Ascending aorta (tissue), 2 donors: ENCODE measurements around the gene NEGR1. TPM values are rescaled to one million over a fixed set of nuclear protein-coding genes. Genes with fewer than 3 reads are reported as not detected.

ENCODE experiments used
- DNase-seq, 2 donors: peaks; one replicate each; pipeline ENCODE4 v3.0.0-alpha.2; 2019; ENCODE audit warnings: low spot score in 2 of 2
- H3K27ac ChIP-seq, 2 donors: fragments of 200-600 bp; sonication (generic); one replicate each; pipeline ENCODE4 v1.5.1; 2016 to 2017; ENCODE audit warnings: mild to moderate bottlenecking in 1 of 2
- H3K27me3 ChIP-seq: fragments of 200-600 bp; sonication (generic); one replicate; pipeline ENCODE4 v1.5.1; 2017
- H3K36me3 ChIP-seq, 2 donors: fragments of 200-600 bp; sonication (generic); one replicate each; pipeline ENCODE4 v1.5.1; 2016
- H3K4me1 ChIP-seq, 2 donors: fragments of 200-600 bp; sonication (generic); one replicate each; pipeline ENCODE4 v1.5.1; 2016 to 2017; ENCODE audit warnings: mild to moderate bottlenecking in 1 of 2
- H3K4me3 ChIP-seq, 2 donors: fragments of 200-600 bp; sonication (generic); one replicate each; pipeline ENCODE4 v1.5.1; 2016 to 2017; ENCODE audit warnings: mild to moderate bottlenecking in 1 of 2
- H3K9me3 ChIP-seq, 2 donors: fragments of 200-600 bp; sonication (generic); one replicate each; pipeline ENCODE4 v1.5.1; 2016
- intact Hi-C: fragments of 100-400 bp; cut with DNase I; formaldehyde crosslinking; loops from one replicate; pipeline ENCODE4 v1.15.1; 2023
- total RNA-seq: library from RNA; depleted of rRNA; stranded (reverse); fragments of >200 nt; gene quantifications from one replicate; pipeline ENCODE4 v1.1.0, GENCODE V29; 2016
- TF ChIP-seq, protein P1 (sequence below), 3 experiments: fragments of 200-600 bp in 2 of 3; fragments of 450-650 bp in 1 of 3; sonication (generic) in 2 of 3; IDR thresholded peaks; one replicate each; pipeline ENCODE4 v1.5.1; 2016 to 2019; ENCODE audit warnings: antibody characterized with exemption in 3 of 3, mild to moderate bottlenecking in 1 of 3, moderate library complexity in 1 of 3

The NEGR1 gene
- total RNA-seq, 1 donor from 2014 or later, result 42.8 TPM

DNA sequence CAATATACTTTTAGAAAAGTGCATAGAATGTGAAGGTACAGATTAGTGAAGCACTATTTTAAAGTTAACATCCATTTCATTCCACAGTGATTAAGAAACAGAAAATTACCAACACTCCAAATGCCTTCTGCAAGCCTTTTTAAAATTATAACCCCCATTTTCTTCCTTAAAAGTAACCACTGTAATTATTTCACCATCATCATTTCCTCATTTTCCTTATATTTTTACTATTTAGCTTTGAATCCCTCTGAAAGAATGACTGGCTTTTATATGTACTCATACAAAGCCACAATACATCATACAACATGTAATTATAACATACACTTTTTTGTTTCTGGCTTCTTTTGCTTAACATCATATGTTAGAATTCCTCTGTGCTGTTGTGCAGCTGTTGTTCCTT is 6.5 kb upstream of the NEGR1 start:
- intact Hi-C loops, result no loop called here
- Histone ChIP-seq H3K36me3 (no peaks in the 10 kb centered on the region), H3K4me1 (peaks cover 0 to 2% of the 10 kb centered on the region in 2 donors), H3K27ac (no peak overlapping the region), H3K4me3 (no peak overlapping the region), H3K27me3 (no peaks in the 10 kb centered on the region), H3K9me3 (peaks cover 0 to 7% of the 10 kb centered on the region in 2 donors)
- no peak for DNase-seq
- TF ChIP-seq, protein P1, sequence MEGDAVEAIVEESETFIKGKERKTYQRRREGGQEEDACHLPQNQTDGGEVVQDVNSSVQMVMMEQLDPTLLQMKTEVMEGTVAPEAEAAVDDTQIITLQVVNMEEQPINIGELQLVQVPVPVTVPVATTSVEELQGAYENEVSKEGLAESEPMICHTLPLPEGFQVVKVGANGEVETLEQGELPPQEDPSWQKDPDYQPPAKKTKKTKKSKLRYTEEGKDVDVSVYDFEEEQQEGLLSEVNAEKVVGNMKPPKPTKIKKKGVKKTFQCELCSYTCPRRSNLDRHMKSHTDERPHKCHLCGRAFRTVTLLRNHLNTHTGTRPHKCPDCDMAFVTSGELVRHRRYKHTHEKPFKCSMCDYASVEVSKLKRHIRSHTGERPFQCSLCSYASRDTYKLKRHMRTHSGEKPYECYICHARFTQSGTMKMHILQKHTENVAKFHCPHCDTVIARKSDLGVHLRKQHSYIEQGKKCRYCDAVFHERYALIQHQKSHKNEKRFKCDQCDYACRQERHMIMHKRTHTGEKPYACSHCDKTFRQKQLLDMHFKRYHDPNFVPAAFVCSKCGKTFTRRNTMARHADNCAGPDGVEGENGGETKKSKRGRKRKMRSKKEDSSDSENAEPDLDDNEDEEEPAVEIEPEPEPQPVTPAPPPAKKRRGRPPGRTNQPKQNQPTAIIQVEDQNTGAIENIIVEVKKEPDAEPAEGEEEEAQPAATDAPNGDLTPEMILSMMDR (IDR thresholded peaks at IDR 0.05), result no peak

DNA sequence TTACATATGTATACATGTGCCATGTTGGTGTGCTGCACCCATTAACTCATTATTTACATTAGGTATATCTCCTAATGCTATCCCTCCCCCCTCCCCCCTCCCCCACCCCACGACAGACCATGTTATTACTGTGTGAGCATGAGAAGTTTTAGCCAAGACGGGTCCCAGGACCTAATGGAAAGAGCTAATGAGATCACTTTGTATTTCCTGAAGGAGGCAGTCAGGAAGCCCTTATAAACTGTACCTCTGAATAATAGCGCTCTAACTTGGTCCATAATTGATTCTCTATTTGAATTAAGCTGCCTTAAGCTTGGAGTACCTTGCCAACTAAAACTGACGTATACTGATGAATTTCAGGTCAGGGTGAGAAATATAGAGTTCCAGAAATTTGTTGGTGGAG is 4.1 kb upstream of the NEGR1 start:
- TF ChIP-seq, protein P1 (IDR thresholded peaks at IDR 0.05), result no peak
- Histone ChIP-seq H3K27ac (no peak overlapping the region), H3K4me3 (no peak overlapping the region), H3K36me3 (no peaks in the 10 kb centered on the region), H3K27me3 (no peaks in the 10 kb centered on the region), H3K4me1 (peaks cover 0 to 2% of the 10 kb centered on the region in 2 donors), H3K9me3 (no peaks in the 10 kb centered on the region)
- DNase-seq, result no peak
- intact Hi-C loops, result no loop called here

DNA sequence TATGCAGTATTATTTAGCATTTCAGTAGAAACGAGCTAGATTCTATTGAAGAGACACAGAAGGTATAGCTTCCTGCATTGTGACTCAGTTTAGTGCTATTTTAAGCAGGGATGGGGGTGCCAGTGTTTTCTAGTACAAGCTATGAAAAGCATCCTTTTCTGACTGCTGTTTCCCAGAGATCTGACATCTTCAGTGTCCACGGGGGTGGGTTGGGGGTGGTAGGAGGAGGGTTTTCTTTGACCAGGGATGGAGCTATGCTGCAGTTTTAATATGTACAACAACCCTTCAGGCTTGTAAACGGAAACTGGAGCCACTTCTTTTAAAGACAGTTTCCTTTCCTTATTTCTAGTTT is 2.7 kb upstream of the NEGR1 start:
- no peaks in the 10 kb centered on the region for H3K36me3 ChIP-seq
- DNase-seq, result peak in 1 of 2 donors; percentile 63
- intact Hi-C loops, result no loop called here
- H3K27ac ChIP-seq, result peak overlapping the region; percentile 92 to 95
- H3K4me1 ChIP-seq, result peaks cover 0 to 5% of the 10 kb centered on the region in 2 donors
- H3K27me3 ChIP-seq, result no peaks in the 10 kb centered on the region
- TF ChIP-seq, protein P1 (IDR thresholded peaks at IDR 0.05), result no peak
- no peaks in the 10 kb centered on the region for H3K9me3 ChIP-seq
- H3K4me3 ChIP-seq, result peak overlapping the region; percentile 78 to 95

DNA sequence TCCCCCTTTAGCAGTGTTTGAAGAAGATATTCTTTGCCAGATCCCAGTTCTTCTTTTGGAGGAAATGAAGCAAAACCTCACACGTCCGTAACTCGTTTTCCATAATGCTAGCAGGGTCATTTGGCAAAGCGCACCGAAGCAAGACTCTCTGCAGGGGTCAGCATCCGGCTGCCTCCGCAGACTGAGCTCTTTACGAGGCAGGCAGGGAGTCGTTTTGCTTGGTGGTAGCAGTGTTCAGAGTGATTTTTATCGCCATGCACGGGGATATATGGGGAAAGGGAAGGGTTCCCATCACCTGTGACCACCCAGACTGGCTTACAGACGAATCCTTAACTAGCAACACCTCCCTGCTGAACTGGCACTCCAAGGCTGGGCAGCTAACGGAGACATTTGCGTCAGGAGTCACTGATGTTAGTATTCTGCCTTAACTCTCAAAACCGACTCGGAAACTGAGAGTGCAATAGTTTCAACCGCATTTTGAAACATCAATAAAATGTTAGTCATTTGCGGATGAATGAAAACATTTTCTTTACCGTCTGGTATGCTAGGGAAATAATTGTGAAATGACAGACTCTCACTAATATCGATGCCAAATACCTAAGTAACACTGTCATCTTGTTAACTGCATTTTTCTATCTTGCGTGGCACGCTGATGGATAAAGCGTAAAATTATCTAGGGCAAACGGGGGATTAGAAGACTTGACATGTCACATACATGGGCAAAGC is 2.2 kb upstream of the NEGR1 start:
- intact Hi-C loops, result no loop called here
- H3K27ac ChIP-seq, result peak overlapping the region; percentile 92 to 95
- TF ChIP-seq, protein P1 (IDR thresholded peaks at IDR 0.05), result no peak
- H3K4me3 ChIP-seq, result peak overlapping the region; percentile 78 to 95
- H3K36me3 ChIP-seq, result no peaks in the 10 kb centered on the region
- no peaks in the 10 kb centered on the region for H3K9me3 ChIP-seq
- DNase-seq, result peak in 1 of 2 donors; percentile 72
- H3K27me3 ChIP-seq, result no peaks in the 10 kb centered on the region
- peaks cover 0 to 5% of the 10 kb centered on the region in 2 donors for H3K4me1 ChIP-seq

DNA sequence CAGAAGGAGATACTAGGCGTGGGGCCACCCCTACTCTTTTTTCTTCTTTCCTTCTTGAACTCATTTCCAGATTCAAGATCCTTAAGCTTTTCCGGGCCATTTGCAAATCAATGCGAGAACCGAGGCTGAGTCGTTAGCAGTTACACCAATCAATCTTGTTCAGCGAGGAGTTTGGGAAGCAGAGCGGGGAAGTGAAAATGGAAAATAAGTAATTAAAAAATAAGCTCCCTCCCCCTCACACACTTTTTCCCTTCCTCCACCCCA is 1.7 kb upstream of the NEGR1 start:
- H3K27me3 ChIP-seq, result no peaks in the 10 kb centered on the region
- DNase-seq, result no peak
- peak overlapping the region; percentile 92 to 95 for H3K27ac ChIP-seq
- H3K9me3 ChIP-seq, result no peaks in the 10 kb centered on the region
- TF ChIP-seq, protein P1 (IDR thresholded peaks at IDR 0.05), result no peak
- H3K36me3 ChIP-seq, result no peaks in the 10 kb centered on the region
- intact Hi-C loops, result no loop called here
- peak overlapping the region; percentile 78 to 95 for H3K4me3 ChIP-seq
- peaks cover 0 to 5% of the 10 kb centered on the region in 2 donors for H3K4me1 ChIP-seq
